HG02759 (cell line): ENCODE measurements around the gene RAP1GDS1.
"Not testable (repeated sequence)": the region's sequence is repeated elsewhere in the genome, so short reads cannot be mapped to it uniquely, and the experiment has no call there.

Experiments used
- ATAC-seq: cut with Tn5 transposase; IDR thresholded peaks from one replicate; pipeline ENCODE4 v1.9.1; 2021; ENCODE audit warnings: mild to moderate bottlenecking, moderate library complexity; ENCODE audit not compliant: unreplicated experiment

RAP1GDS1 gene

DNA sequence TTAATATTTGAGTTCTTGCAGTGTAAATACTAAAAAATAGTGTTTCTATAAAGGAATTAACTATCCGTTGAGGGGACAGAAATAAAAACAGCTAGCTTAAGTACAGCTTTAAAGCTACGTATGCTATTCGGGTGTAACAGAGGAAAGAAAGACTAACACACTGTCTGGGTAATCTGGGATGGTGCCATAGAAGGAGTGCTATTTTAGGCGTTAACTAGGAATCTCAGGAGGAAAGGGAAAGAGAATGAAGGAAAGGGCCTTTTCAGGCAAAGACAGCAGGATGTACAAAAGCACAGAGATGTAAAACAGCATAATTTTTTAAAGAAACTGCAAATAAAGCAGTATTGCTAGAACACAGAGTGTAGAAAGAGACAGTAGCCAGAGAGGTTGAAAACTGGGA lies 161.8 kb downstream of the RAP1GDS1 start:
- no peak for ATAC-seq

- no peak for ATAC-seq
Observed at GRCh38 chr4:98430708-98431403, 169.7 kb downstream of the RAP1GDS1 start.

DNA sequence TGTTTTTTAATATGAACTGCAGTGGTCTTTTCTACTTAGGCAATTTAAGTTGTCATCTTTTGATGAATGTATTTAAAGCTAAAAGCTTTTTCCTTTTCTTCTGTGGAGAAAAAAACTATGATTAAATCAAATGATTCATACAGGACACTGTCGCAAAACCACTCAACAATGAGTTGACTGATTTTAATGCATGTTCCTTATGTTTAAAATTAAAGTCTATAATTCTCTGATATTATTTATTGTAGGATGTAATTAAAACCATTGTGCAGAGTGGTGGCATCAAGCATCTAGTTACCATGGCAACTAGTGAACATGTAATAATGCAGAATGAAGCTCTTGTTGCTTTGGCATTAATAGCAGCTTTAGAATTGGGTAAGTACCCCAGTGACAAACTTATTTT lies 172.5 kb downstream of the RAP1GDS1 start:
- no peak for ATAC-seq

DNA sequence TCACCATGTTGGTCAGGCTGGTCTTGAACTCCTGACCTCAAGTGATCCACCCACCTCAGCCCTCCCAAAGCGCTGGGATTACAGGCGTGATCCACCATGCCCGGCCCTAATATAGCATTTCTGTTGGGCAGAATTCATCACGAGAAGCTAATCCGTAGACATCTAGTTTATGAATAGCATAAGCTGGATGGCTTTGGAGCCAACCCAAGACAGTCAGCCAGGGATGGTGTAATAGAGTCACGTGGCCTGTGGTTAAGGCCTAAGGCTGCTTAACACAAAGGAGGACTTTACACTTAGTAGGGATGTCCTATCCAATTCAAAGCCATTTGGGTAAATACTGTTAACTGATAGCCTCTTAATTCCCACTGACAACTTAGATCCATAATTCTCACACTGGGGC lies 173.6 kb downstream of the RAP1GDS1 start:
- no peak for ATAC-seq

GRCh38 chr4:98444371-98444770 lies 183.2 kb downstream of the RAP1GDS1 start:
- no peak for ATAC-seq

GRCh38 chr4:98446499-98447375 lies 185.6 kb downstream of the RAP1GDS1 start:
- peak; percentile 79 for ATAC-seq

DNA sequence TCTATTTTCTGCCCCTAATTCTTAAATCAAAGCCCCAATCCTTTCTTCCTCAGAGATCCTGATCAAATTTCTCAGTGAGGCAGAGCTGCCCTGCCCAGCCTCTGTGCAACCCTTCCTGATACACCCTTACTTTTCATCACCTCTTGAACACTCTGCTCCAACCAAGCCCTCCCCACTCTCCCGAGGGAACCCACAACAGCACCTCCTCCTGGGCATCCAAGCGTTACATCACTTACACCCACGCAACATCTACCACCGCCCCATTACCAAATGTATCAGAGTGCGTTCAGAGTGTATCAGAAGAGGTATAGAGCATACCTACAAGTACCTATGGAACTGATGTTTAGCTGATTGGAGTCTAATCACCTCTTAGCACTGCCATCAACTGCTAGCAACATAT lies 186.5 kb downstream of the RAP1GDS1 start:
- ATAC-seq: peak; percentile 25

GRCh38 chr4:98448908-98449307 lies 187.7 kb downstream of the RAP1GDS1 start:
- ATAC-seq: peak; percentile 25

DNA sequence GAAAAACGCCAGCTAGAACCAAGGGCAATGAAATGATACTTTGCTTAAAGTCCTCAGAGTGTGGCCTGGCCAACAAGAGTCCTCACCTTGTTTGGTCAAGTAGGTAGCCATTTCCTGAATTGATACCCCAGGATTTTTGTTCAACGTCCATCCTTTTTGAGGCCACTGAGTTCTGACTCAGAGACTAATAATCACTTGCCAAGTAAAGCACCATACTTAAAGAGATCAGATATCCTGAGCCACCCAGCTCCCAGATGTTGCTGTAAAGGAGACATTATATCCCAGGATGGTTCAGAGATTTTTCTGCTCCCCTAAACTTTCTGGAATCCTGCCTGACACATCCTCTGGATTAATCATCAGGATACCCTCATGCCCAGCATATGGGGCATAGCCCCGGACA lies 190.9 kb downstream of the RAP1GDS1 start:
- no peak for ATAC-seq

- not testable (repeated sequence) for ATAC-seq
Observed at GRCh38 chr4:98457422-98457821, 196.2 kb downstream of the RAP1GDS1 start.

DNA sequence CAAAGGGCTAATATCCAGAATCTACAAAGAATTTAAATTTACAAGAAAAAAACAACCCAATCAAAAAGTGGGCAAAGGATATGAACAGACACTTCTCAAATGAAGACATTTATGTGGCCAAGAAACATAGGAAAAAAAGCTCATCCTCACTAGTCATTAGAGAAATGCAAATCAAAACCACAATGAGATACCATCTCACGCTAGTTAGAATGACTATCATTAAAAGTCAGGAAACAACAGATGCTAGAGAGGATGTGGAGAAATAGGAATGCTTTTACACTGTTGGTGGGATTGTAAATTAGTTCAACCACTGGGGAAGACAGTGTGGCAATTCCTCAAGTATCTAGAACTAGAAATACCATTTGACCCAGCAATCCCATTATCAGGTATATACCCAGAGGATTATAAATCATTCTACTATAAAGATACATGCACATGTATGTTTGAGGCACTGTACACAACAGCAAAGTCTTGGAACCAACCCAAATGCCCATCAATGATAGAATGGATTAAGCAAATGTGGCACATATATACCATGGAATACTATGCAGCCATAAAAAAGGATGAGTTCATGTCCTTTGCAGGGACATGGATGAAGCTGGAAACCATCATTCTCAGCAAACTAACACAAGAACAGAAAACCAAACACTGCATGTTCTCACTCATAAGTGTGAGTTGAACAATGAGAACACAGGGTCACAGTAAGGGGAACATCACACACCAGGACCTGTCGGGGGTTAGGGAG lies 200.1 kb downstream of the RAP1GDS1 start:
- ATAC-seq: not testable (repeated sequence)

DNA sequence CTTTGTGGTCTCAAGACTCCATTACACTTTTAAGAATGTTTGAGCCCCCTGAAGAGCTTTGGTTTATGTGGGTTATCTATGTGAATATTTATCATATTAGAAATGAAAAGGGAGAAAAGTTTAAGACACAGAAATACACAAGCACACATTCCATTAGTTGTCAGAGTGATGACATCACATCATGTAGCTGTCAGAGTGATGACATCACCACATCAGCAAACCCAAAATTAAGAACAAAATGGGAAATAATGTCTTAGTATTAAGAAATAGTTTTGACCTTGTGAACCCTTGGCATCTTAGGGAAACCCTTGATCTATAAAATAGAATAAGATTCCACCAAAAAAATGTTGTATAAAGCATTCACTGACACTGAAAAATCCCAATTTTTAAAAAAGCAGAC lies 201.3 kb downstream of the RAP1GDS1 start:
- no peak for ATAC-seq

DNA sequence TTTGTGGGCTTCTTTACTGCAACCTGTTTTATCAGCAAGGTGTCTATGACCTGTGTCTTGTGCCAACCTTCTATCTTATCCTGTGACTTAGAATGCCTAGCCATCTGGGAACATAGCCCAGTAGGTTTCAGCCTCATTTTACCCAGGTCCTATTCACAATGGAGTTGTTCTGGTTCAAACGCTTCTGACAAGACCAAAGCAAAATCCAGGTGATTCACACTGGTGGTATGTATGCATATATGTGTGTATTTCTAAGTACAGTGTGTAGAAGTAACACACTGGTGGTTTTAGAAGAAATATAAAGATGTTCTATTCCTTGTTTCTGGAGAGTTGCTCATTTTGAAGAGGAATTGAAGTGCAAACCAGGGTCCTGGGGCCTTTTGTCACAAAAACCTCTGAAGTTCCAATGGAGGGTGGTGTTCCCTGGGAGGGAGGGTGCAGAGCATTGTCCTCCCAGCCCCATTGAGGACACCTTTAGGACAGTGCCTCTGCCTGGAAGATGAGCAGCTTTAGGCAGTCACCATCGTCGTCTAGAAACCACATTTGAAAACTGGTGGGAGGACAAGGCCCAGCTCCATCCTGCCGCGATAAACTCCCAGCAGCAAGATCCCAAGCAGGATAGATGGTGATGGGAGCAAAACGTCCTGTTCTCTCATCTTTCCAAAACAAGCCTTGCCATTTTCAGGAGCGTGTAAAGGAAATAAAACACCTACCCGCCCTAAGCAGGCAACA lies 205.8 kb downstream of the RAP1GDS1 start:
- no peak for ATAC-seq

DNA sequence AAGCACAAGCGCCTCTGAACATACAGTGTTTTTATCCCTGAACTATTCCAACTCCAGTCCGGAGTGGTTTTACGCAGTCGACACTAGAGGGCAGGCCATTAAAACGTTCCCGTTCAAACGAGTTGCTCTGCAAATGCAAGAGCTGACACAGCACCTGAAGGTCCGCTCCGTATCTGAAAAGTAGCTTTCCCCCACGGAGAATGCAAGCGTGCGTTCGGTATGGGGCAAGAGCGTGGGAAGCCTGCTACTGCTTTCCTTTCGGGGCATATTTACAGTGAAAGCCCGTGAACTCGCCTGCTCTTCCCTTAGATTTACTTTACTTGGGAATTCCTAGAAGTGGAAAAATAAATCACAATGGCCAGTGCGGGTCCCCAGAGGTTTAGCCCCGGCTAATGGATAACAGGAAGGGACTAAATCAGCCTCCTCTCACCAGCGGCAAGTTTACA lies 206.5 kb downstream of the RAP1GDS1 start:
- peak; percentile 97 for ATAC-seq

DNA sequence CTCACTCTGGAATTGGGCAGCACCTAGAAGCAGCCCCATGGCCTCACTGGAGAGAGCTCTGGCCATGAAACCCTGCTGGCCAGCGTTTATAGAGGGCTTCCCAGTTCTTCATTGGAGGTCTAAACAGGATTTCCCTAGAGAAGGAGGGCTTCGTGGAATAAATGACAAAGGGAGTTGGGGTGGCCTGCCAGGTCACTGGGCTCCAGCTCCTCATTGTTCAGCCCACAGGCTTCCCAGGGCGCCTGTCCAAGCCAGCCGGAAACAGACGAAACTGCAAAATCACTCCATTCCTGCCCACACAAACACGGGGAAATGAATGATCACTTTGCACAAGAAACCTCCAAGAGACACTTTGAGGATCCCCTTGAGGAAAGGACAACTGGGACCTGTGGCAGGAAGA lies 207.5 kb downstream of the RAP1GDS1 start:
- ATAC-seq: no peak

- ATAC-seq: no peak
Observed at GRCh38 chr4:98469771-98470170, 208.6 kb downstream of the RAP1GDS1 start.

GRCh38 chr4:98470366-98470765 lies 209.2 kb downstream of the RAP1GDS1 start:
- no peak for ATAC-seq

DNA sequence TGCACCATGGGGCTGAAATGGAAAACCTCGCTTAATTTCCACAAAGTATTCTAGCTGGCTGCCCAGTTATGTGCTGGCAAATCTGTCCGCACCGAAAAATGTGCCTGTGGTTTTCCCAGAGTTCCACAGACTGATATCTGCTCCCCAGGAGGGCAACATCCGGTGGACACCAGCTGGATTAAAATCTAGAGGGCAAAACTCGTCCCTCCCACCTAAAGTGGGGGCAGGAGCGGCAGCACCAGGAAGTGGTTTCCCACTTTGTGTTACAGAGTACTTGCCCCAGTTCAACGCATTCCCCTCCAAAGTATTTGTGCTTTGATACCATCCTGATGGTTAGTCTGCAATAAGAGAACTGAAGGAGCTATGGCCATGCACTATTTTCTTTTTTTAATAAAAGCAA lies 209.6 kb downstream of the RAP1GDS1 start:
- no peak for ATAC-seq

GRCh38 chr4:98473046-98473445 lies 211.9 kb downstream of the RAP1GDS1 start:
- no peak for ATAC-seq

GRCh38 chr4:98474408-98474844 lies 213.2 kb downstream of the RAP1GDS1 start:
- ATAC-seq: no peak

- ATAC-seq: no peak
Observed at GRCh38 chr4:98476891-98477290, 215.7 kb downstream of the RAP1GDS1 start.
